Measurements from ENCODE around the gene TMEM150B. TPM values are rescaled to one million over a fixed set of nuclear protein-coding genes. Genes with fewer than 3 reads are reported as not detected.

Gene TMEM150B
- total and polyA plus RNA-seq, 2 of the 13 experiments (the other 11 are each of a cell fraction or from before 2014, with no cell fraction given): 1.3 to 1.8 TPM

DNA sequence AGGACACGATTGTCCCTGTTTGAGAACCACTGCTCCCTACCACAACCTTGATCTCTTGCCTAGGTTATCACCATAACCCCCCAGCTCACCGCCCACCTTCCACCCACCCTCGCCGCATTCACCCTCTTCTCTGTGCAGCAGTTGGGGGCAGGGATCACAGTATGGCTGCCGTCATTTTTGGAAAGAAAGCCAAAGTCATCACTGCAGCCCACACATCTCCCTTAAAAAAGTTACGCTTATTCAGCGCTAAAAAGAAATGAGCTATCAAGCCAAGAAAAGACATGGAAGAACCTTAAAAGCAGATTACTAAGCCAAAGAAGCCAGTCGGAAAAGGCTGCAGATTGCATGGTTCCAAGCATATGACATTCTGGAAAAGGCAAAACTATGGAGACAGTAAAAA is 55.8 kb downstream of the TMEM150B start:
- ChIA-PET CTCF (ENCODE audit: low intra/inter-chr PET ratio, low total read pairs) (no interaction called here), POLR2A (no interaction called here)
- Histone ChIP-seq H3K9me3 (ENCODE audit: low read length) (no peaks in the 10 kb centered on the region), H3K4me3 (replicated peaks in 1 of 3; ENCODE audit: insufficient read depth in 1 of 3, low read depth in 2 of 3, low read length in 3 of 3) (no peak overlapping the region), H3K79me2 (ENCODE audit: insufficient read depth, low read length) (no peaks in the 10 kb centered on the region), H3K27ac (ENCODE audit: extremely low read length, insufficient read depth, low read length) (no peak overlapping the region), H4K20me1 (ENCODE audit: insufficient read depth, low read length) (no peaks in the 10 kb centered on the region), H3K4me2 (ENCODE audit: low read depth, low read length) (no peak overlapping the region), H3K9ac (ENCODE audit: insufficient read depth, low read depth, low read length) (no peak overlapping the region), H3K27me3 (ENCODE audit: control insufficient read depth in 1 of 2, insufficient read depth in 2 of 2, low read length in 2 of 2) (no peaks in the 10 kb centered on the region; a peak in 1 of 5 replicates), H3K36me3 (replicated peaks in 1 of 2; ENCODE audit: control insufficient read depth in 1 of 2, insufficient read depth in 2 of 2, low read length in 2 of 2) (peaks cover 5 to 12% of the 10 kb centered on the region in 2 experiments; a peak in 3 of 5 replicates), H2AFZ (ENCODE audit: low read length) (no peak overlapping the region), H3K4me1 (ENCODE audit: insufficient read depth, low read length) (0 out of 2 replicates have a peak, but pooled peaks cover 5% of the 10 kb centered on the region)
- ATAC-seq: no peak
- no peak for FAIRE-seq
- no TSS peak for BruUV-seq (replicated peaks)
- in situ Hi-C loops (cut with HindIII; ENCODE audit: extremely low pct_ligation_motif_present, low pct_unique_long_range_greater_than_20kb) (no loop called here), intact Hi-C loops (cut with micrococcal nuclease; ENCODE audit: unreplicated experiment) (no loop called here)
- DNase-seq (ENCODE audit: low spot score): no peak
- no peak for TF ChIP-seq ONECUT2 (CRISPR knock-in tag; IDR thresholded peaks at IDR 0.05)
- peak in 1 of 2 experiments; percentile 13; a peak in 1 of 4 replicates for TF ChIP-seq MAFK (conservative IDR thresholded peaks at IDR 0.05 in 1 of 2, IDR thresholded peaks at IDR 0.05 in 1 of 2; ENCODE audit: low read length in 2 of 2)
- 95% methylated on average over 8 of the region's 8 CpGs for WGBS (ENCODE audit: low lambda C conversion rate)

- no peak for TF ChIP-seq ZFP41 (CRISPR knock-in tag; IDR thresholded peaks at IDR 0.05; ENCODE audit: borderline replicate concordance)
- TF ChIP-seq, protein P1, sequence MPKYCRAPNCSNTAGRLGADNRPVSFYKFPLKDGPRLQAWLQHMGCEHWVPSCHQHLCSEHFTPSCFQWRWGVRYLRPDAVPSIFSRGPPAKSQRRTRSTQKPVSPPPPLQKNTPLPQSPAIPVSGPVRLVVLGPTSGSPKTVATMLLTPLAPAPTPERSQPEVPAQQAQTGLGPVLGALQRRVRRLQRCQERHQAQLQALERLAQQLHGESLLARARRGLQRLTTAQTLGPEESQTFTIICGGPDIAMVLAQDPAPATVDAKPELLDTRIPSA (CRISPR knock-in tag; IDR thresholded peaks at IDR 0.05; ENCODE audit: borderline replicate concordance): no peak
- TF ChIP-seq ZNF567 (CRISPR knock-in tag; IDR thresholded peaks at IDR 0.05; ENCODE audit: borderline replicate concordance): no peak
- no peak for TF ChIP-seq KAT8 (CRISPR knock-in tag; IDR thresholded peaks at IDR 0.05)
- no peak for TF ChIP-seq GATAD2A (CRISPR knock-in tag; IDR thresholded peaks at IDR 0.05)
- TF ChIP-seq E2F2 (CRISPR knock-in tag; IDR thresholded peaks at IDR 0.05; ENCODE audit: borderline replicate concordance): no peak
- no TSS peak for BruUV-seq (replicated peaks)
- POLR2A ChIA-PET: no interaction called here
- no peaks in the 10 kb centered on the region; a peak in 1 of 5 replicates for H3K36me3 ChIP-seq (replicated peaks in 1 of 2; ENCODE audit: control insufficient read depth in 1 of 2, insufficient read depth in 2 of 2, low read length in 2 of 2)
- no peak overlapping the region for H3K27ac ChIP-seq (ENCODE audit: extremely low read length, insufficient read depth, low read length)
- no peak overlapping the region for H3K9ac ChIP-seq (ENCODE audit: insufficient read depth, low read depth, low read length)
- H2AFZ ChIP-seq (ENCODE audit: low read length): no peak overlapping the region
- no peak overlapping the region for H3K4me3 ChIP-seq (replicated peaks in 1 of 3; ENCODE audit: insufficient read depth in 1 of 3, low read depth in 2 of 3, low read length in 3 of 3)
- H3K79me2 ChIP-seq (ENCODE audit: insufficient read depth, low read length): no peaks in the 10 kb centered on the region
- no peaks in the 10 kb centered on the region for H3K9me3 ChIP-seq (ENCODE audit: low read length)
- FAIRE-seq: no peak
- no peak for ATAC-seq
- 94% methylated on average over 4 of the region's 4 CpGs for WGBS (ENCODE audit: low lambda C conversion rate)
- CTCF ChIA-PET (ENCODE audit: low intra/inter-chr PET ratio, low total read pairs): no interaction called here
- H3K27me3 ChIP-seq (ENCODE audit: control insufficient read depth in 1 of 2, insufficient read depth in 2 of 2, low read length in 2 of 2): no peaks in the 10 kb centered on the region; a peak in 1 of 5 replicates
- no peak overlapping the region for H3K4me2 ChIP-seq (ENCODE audit: low read depth, low read length)
- no peak for DNase-seq (ENCODE audit: low spot score)
- intact Hi-C loops (cut with micrococcal nuclease; ENCODE audit: unreplicated experiment): no loop called here
- 0 out of 2 replicates have a peak, but pooled peaks cover 5% of the 10 kb centered on the region for H3K4me1 ChIP-seq (ENCODE audit: insufficient read depth, low read length)
- in situ Hi-C loops (cut with HindIII; ENCODE audit: extremely low pct_ligation_motif_present, low pct_unique_long_range_greater_than_20kb): no loop called here
- H4K20me1 ChIP-seq (ENCODE audit: insufficient read depth, low read length): no peaks in the 10 kb centered on the region
These were observed 58.3 kb downstream of the TMEM150B start for GRCh38 chr19:55266840-55267239.

Data from HepG2 (cell line).